ENCODE measurements around the gene MYL6.
"Not testable (repeated sequence)": the region's sequence is repeated elsewhere in the genome, so short reads cannot be mapped to it uniquely, and the experiment has no call there.

GRCh38 chr12:56156464-56157200 lies 1.5 kb upstream of the MYL6 start:
- TF ChIP-seq PAX8 (IDR thresholded peaks at IDR 0.05); CREM (IDR thresholded peaks at IDR 0.05; ENCODE audit: low read depth); RCOR1 (conservative IDR thresholded peaks at IDR 0.05; ENCODE audit: low read depth, low read length); NFXL1 (IDR thresholded peaks at IDR 0.05; ENCODE audit: borderline replicate concordance); MAX (IDR thresholded peaks at IDR 0.05; ENCODE audit: low read depth, low read length): not testable (repeated sequence)
